ENCODE measurements around the gene LAMP5.

LAMP5 gene

GRCh38 chr20:9535449-9535848 lies 21.1 kb downstream of the LAMP5 start:
- DNase-seq (ENCODE audit: low read depth) = no peak

GRCh38 chr20:9543214-9543613 lies 28.8 kb downstream of the LAMP5 start:
- DNase-seq (ENCODE audit: low read depth) = no peak

GRCh38 chr20:9550283-9550682 lies 35.9 kb downstream of the LAMP5 start:
- no peak for DNase-seq (ENCODE audit: low read depth)

GRCh38 chr20:9550871-9551270 lies 36.5 kb downstream of the LAMP5 start:
- no peak for DNase-seq (ENCODE audit: low read depth)

DNA sequence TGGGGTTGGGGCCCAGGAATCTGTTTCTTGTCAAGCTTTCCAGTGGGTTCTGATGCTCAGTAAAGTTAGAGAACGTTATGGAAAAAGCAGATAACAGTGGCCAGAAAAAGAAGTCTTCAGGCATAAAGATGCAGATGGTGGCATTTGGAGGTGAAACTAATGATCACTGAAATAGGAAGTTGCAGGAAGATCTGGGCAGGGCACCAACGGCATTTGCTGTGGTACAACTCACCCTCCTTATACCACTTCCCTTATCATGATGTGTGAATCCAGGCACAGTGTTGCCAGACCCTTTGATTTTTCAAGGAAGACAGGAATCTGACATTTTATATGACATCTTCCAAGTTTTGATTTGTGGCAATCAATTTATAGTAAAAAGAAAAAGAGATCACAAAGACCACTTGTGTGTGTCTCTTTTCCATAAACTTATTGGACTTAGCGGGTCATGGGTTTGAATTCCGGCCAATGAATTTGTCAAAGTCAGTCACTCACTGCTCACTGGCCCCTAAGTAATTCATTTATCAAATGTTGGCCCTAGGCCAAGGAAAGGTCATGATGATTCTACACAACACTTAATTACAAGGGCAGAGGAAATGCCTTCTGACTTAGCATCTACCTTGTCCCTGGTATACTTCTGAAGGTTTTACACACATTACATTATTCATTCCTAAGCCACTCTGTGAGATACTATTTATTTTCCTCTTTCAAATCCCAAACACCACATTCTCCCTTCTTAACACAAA lies 37.6 kb downstream of the LAMP5 start:
- DNase-seq (ENCODE audit: low read depth) = no peak

GRCh38 chr20:9555781-9556180 lies 41.4 kb downstream of the LAMP5 start:
- DNase-seq (ENCODE audit: low read depth) = no peak

DNA sequence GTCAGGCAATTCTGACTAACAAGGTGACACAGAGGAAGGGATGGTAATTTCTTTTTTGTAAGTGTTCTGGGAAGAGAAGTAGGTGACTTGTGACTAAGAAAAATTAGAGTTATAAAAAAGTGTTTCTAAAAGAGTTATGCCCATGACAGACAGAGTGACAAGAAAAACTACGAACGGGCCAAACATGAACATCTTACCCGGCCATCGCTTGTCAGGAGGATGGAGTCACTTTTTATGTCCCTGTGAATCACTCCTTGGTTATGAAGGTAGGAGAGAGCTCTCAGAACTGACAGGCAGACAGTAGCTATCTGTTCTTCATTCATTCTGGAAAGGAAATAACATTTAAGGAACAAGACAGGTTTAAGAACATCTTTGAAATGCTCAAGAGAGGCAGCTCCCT lies 43.0 kb downstream of the LAMP5 start:
- DNase-seq (ENCODE audit: low read depth) = no peak

GRCh38 chr20:9565910-9566550 lies 51.6 kb downstream of the LAMP5 start:
- no peak for DNase-seq (ENCODE audit: low read depth)

DNA sequence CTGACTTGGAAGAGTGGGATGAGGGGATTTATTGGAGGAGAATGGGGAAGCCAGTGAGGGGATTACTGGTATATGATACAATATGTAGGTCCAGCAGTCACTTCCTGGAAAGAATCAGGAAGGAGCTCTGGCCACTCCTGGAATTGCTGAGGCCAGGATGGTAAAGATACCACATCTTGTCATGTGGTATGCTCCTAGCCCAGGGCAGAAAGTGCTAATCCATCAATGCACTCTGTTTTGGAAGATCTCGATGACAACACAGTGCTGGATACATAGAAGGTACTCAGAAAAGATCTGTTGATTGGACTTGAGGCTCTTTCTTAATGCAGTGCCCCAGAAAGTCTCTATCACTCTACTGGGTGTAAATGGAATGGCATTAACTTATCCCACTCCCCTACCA lies 52.6 kb downstream of the LAMP5 start:
- DNase-seq (ENCODE audit: low read depth) = no peak

- DNase-seq (ENCODE audit: low read depth) = no peak
Observed at GRCh38 chr20:9570612-9571011, 56.2 kb downstream of the LAMP5 start.

- DNase-seq (ENCODE audit: low read depth) = no peak
Observed at GRCh38 chr20:9571783-9572182, 57.4 kb downstream of the LAMP5 start.

DNA sequence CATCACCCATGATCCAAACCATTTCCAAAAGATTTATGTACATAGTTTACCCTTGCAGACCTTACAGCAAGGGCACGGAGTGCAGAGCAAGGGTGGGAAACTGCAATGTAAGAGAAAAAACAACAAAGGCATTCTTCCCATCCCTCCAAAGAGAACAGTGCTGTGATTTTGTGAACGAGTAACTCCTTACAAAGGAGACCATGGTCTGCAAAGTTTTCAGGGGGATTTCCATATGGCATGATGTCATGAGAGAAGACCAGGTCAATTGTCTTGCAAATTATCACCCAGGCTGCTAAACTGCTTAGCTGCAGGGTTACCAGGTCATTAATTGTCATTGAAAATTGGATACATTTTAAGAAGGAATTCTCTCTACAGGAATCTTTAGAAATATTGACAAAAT lies 58.3 kb downstream of the LAMP5 start:
- no peak for DNase-seq (ENCODE audit: low read depth)

GRCh38 chr20:9573335-9574151 lies 59.2 kb downstream of the LAMP5 start:
- DNase-seq (ENCODE audit: low read depth) = no peak

DNA sequence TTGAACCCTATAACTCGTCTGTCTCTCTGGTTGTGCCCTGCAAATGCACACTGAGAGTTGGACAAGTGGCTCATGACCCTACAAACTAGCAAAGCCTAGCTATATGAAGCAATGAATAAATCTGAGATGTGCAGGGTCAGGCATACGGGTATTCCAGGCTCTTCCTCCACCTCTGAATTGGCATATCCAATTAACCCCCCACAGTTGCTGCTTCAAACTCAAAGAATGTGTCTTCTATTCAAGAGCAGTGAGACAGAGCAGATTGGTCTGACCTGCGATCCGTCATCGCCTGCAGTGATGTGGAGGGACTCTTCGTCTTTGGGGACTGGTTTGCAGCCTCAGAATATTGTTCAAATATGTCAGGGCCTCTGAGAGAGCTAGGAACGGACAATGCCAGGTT lies 59.8 kb downstream of the LAMP5 start:
- DNase-seq (ENCODE audit: low read depth) = no peak

DNA sequence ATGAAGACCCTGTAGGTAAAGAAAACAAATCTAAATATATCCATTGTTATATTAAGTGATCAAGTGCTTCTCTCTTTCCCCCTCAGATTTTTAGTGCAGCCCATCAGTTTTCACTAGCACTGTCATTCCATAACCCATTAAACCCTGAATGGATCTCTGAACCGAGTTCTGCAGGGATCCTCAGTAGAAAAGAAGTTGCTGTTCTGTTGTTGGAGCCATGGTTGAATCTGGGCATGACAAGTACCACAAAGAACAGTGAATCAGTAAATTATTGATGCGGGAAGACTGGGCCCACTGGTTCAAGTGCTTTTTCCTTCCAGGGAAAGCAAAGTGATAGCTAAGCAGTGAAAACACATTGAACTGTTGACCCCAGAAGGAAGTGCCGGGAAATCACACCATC lies 60.4 kb downstream of the LAMP5 start:
- no peak for DNase-seq (ENCODE audit: low read depth)

DNA sequence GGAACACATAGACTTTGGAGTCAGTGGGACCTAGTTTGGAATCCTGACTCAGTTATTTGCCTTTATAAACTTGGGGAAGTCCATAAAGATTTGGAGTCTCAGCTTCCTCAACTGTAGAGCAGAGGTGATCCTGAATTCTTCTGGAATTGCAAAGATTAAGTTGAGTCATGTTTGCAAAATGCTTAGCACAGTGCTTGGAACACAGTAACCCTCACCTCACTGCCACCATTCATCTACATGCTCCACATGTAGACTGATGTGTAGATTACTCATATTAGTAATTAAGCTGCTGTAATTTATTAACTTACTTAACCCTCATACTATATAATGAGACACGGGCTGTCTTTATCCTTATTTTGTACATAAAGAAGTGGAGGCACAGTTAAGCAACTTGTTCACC lies 61.4 kb downstream of the LAMP5 start:
- DNase-seq (ENCODE audit: low read depth) = no peak

GRCh38 chr20:9576695-9577094 lies 62.3 kb downstream of the LAMP5 start:
- no peak for DNase-seq (ENCODE audit: low read depth)

DNA sequence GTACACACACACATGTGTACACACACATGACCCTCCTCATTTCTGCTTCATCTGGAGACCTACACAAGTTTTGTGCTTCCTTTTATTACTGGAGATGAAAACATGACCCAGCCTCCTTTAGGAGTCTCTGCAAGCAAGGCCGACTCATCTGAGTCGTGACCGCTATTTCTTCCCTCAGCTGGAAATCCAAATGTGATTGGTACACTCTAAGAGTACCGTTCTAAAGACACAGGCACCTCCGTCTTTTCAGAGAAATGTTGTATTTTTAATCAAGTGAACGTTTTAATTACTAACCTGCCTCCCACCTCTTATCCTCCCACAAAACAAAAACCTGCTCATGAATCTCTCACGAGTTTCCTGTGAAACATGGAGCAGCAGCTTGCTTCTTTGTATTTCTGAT lies 63.0 kb downstream of the LAMP5 start:
- no peak for DNase-seq (ENCODE audit: low read depth)

DNA sequence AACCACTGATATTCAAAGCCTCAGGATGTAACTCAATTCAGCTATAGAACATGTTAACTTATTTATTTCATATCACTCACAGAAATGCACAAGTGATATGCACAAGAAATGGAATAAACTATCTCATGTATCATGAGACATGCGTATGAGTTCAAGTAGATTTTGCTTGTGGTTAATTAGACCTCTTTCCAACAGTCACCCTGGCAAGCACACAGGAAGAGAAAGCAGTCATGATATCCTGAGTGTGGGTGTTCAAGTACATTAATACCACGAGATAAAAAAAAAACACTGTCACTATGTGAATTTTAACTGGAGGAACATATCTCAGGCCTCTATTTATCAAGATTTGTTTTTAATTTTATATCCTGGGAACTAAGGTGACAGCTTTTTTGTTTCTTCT lies 64.2 kb downstream of the LAMP5 start:
- DNase-seq (ENCODE audit: low read depth) = no peak
